ENCODE measurements around the gene RAG1.

DNA sequence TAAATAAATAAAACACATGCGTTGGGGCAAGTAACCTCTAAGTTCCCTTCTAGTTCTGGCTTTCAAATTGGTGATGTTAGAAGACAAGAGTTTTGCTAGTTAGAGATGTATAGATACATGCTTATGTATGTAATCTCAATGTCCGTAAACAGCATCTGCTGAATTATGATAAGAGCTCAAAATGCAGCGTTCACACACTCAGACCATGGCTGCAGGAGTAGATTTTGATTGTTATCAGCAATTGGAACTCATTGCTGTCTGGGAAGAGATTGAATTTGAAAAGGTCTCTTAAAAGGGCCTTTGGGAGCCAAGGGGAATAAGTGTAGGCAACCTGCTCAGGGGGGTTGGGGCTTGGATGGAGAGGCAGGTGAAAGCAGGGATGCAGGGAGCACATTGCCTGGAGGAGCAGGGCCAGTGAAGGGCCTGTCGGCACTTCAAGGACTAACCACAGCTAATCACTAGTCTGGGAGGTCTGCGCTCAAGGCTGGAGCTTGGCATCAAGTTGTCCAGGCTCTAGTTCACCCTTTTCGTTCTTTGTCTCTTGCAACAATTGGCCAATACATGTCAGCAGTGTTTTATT is 2.7 kb upstream of the RAG1 start:
- TF ChIP-seq EZH2phosphoT487 (IDR thresholded peaks at IDR 0.05; ENCODE audit: borderline replicate concordance, low read depth, low read length): no peak
- TF ChIP-seq, protein P1, sequence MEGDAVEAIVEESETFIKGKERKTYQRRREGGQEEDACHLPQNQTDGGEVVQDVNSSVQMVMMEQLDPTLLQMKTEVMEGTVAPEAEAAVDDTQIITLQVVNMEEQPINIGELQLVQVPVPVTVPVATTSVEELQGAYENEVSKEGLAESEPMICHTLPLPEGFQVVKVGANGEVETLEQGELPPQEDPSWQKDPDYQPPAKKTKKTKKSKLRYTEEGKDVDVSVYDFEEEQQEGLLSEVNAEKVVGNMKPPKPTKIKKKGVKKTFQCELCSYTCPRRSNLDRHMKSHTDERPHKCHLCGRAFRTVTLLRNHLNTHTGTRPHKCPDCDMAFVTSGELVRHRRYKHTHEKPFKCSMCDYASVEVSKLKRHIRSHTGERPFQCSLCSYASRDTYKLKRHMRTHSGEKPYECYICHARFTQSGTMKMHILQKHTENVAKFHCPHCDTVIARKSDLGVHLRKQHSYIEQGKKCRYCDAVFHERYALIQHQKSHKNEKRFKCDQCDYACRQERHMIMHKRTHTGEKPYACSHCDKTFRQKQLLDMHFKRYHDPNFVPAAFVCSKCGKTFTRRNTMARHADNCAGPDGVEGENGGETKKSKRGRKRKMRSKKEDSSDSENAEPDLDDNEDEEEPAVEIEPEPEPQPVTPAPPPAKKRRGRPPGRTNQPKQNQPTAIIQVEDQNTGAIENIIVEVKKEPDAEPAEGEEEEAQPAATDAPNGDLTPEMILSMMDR (conservative IDR thresholded peaks at IDR 0.05; ENCODE audit: low read length): no peak

Data from OCI-LY7 (cell line).